ENCODE data around the gene AQP6. TPM values are rescaled to one million over a fixed set of nuclear protein-coding genes. Genes with fewer than 3 reads are reported as not detected.
A peak's percentile ranks its signal among the peaks of the same experiment; 100 is the strongest.

Gene AQP6
- total RNA-seq, 2 experiments from 2014 or later, result not detected

- no TSS peak for BruUV-seq (replicated peaks)
- Histone ChIP-seq H3K27ac (ENCODE audit: low read depth, low read length, poor library complexity, severe bottlenecking) (peak overlapping the region; percentile 76), H3K4me3 (ENCODE audit: low read depth, low read length, poor library complexity, severe bottlenecking) (peak overlapping the region; percentile 95)
These were observed 51.5 kb downstream of the AQP6 start for GRCh38 chr12:50024227-50024626.

GRCh38 chr12:50024805-50025186 is 52.0 kb downstream of the AQP6 start:
- intact Hi-C loops (cut with micrococcal nuclease; ENCODE audit: unreplicated experiment), result loop anchor here (2.0 kb wide), 1 partner anchor 18 kb away; no protein-coding TSS in a partner anchor

More at GRCh38 chr12:50024227-50024626, 51.5 kb downstream of the AQP6 start:
- H3K4me2 ChIP-seq (ENCODE audit: low read length), result peak overlapping the region; percentile 55
- H3K9me2 ChIP-seq (ENCODE audit: insufficient read depth, low read length), result no peaks in the 10 kb centered on the region
- ChIA-PET POLR2A (interaction anchor here (0.6 to 2.6 kb wide), 6 partner anchors 10 to 1159 kb away, joined by 3 to 29 read pairs (median 3); partner anchors contain the start of gene CERS5), CTCF (ENCODE audit: unreplicated experiment) (no interaction called here)
- DNase-seq (ENCODE audit: low spot score), result no peak
- H3K36me3 ChIP-seq (ENCODE audit: insufficient read depth, low read length), result peaks cover 35% of the 10 kb centered on the region
- H4K20me1 ChIP-seq (ENCODE audit: insufficient read depth, low read length), result peaks cover 19% of the 10 kb centered on the region
- no peaks in the 10 kb centered on the region for H3K9me3 ChIP-seq (ENCODE audit: low read length)
- H2AFZ ChIP-seq (ENCODE audit: low read length), result no peak overlapping the region
- peaks cover 42% of the 10 kb centered on the region for H3K4me1 ChIP-seq (ENCODE audit: insufficient read depth, low read length, poor library complexity, severe bottlenecking)
- peaks cover 60% of the 10 kb centered on the region for H3K79me2 ChIP-seq (ENCODE audit: insufficient read depth, low read depth, low read length)
- intact Hi-C loops (cut with micrococcal nuclease; ENCODE audit: unreplicated experiment), result loop anchor here (2.0 kb wide), 1 partner anchor 17 kb away; no protein-coding TSS in a partner anchor
- TF ChIP-seq CTCF (conservative IDR thresholded peaks at IDR 0.05; ENCODE audit: low read length) (no peak), EZH2phosphoT487 (IDR thresholded peaks at IDR 0.05; ENCODE audit: borderline replicate concordance, low read depth, low read length) (no peak)

More at GRCh38 chr12:50024805-50025186, 52.0 kb downstream of the AQP6 start:
- Histone ChIP-seq H4K20me1 (ENCODE audit: insufficient read depth, low read length) (peaks cover 18% of the 10 kb centered on the region), H3K27ac (ENCODE audit: low read depth, low read length, poor library complexity, severe bottlenecking) (peak overlapping the region; percentile 76), H3K4me2 (ENCODE audit: low read length) (peak overlapping the region; percentile 55), H3K9me3 (ENCODE audit: low read length) (no peaks in the 10 kb centered on the region), H3K79me2 (ENCODE audit: insufficient read depth, low read depth, low read length) (peaks cover 55% of the 10 kb centered on the region), H2AFZ (ENCODE audit: low read length) (peak overlapping the region; percentile 52), H3K9me2 (ENCODE audit: insufficient read depth, low read length) (no peaks in the 10 kb centered on the region), H3K36me3 (ENCODE audit: insufficient read depth, low read length) (peaks cover 33% of the 10 kb centered on the region), H3K4me3 (ENCODE audit: low read depth, low read length, poor library complexity, severe bottlenecking) (peak overlapping the region; percentile 95), H3K4me1 (ENCODE audit: insufficient read depth, low read length, poor library complexity, severe bottlenecking) (peaks cover 42% of the 10 kb centered on the region)
- ChIA-PET CTCF (ENCODE audit: unreplicated experiment) (interaction anchor here (1.8 kb wide), 2 partner anchors 14 to 18 kb away, joined by 5 to 9 read pairs; no protein-coding TSS in a partner anchor), POLR2A (interaction anchor here (0.6 to 2.6 kb wide), 9 partner anchors 11 to 1160 kb away, joined by 3 to 29 read pairs (median 4); partner anchors contain the start of genes CERS5 and SMARCD1)
- no TSS peak for BruUV-seq (replicated peaks)
- TF ChIP-seq CTCF (conservative IDR thresholded peaks at IDR 0.05; ENCODE audit: low read length) (no peak), EZH2phosphoT487 (IDR thresholded peaks at IDR 0.05; ENCODE audit: borderline replicate concordance, low read depth, low read length) (no peak)
- peak; percentile 38 for DNase-seq (ENCODE audit: low spot score)

Data from OCI-LY7 (cell line).